ENCODE data around the gene PGBD5. TPM values are rescaled to one million over a fixed set of nuclear protein-coding genes. Genes with fewer than 3 reads are reported as not detected.

PGBD5 gene
- total and polyA plus RNA-seq, 2 experiments from 2014 or later: 0.40 to 1.2 TPM

DNA sequence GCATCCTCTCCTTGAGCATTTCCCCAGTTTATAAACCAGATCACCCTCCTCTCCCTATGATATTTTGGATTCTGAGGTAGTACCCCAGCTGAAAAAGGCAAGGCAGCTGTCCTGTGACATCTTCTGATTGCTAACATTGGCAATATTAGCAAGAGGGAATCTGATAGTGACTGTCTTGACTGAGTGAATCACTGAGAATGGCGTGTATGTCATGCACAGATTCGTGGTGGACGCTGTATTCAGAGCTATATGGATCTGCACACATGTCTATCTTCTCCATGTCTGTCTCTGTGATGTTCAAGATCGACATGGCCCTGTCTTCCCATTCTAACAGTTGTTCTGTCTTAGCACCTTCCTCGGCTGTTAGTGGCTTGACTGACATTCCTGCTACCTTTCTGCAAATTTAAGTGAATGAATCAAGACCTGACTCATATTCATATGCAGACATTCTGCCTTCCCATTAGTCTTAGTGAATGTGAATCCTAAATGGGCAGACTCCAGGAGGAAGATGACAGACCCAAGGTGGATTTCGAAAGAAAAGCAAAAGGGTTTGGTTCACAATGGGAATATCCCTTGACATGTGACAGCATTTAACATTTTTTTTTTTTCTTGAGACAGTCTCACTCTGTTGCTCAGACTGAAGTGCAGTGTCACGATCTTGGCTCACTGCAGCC, 97.7 kb downstream of the PGBD5 start:
- H3K4me1 ChIP-seq (ENCODE audit: low read depth): no peaks in the 10 kb centered on the region
- TF ChIP-seq, protein P1, sequence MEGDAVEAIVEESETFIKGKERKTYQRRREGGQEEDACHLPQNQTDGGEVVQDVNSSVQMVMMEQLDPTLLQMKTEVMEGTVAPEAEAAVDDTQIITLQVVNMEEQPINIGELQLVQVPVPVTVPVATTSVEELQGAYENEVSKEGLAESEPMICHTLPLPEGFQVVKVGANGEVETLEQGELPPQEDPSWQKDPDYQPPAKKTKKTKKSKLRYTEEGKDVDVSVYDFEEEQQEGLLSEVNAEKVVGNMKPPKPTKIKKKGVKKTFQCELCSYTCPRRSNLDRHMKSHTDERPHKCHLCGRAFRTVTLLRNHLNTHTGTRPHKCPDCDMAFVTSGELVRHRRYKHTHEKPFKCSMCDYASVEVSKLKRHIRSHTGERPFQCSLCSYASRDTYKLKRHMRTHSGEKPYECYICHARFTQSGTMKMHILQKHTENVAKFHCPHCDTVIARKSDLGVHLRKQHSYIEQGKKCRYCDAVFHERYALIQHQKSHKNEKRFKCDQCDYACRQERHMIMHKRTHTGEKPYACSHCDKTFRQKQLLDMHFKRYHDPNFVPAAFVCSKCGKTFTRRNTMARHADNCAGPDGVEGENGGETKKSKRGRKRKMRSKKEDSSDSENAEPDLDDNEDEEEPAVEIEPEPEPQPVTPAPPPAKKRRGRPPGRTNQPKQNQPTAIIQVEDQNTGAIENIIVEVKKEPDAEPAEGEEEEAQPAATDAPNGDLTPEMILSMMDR (IDR thresholded peaks at IDR 0.05; ENCODE audit: low read depth, low read length): no peak
- H3K4me3 ChIP-seq: no peak overlapping the region
- H3K36me3 ChIP-seq: no peaks in the 10 kb centered on the region
- H3K27me3 ChIP-seq: no peaks in the 10 kb centered on the region
- no peak for DNase-seq (ENCODE audit: low read depth in 1 of 2, low spot score in 1 of 2)
- H3K27ac ChIP-seq: no peak overlapping the region
- H3K9me3 ChIP-seq (ENCODE audit: low read depth): no peaks in the 10 kb centered on the region

DNA sequence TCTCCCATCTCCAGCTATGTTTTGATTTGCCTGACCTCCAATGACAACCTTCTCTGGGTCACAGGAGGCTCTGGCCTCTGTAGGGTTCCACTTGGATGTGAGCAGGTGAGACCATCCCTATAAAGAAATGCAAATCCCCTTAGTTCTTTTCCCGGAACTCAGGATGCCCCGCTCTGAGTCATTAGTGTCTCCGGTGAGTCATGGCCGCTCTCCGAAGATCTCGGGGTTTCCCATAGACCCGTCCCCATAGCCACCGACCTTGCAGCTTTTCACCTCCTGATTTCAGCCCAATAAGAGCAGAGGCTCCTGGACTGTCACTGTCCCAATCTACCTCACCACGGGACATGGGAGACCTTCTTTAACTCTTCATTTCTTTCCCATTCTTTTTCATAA, 98.2 kb downstream of the PGBD5 start:
- Histone ChIP-seq H3K4me1 (ENCODE audit: low read depth) (no peaks in the 10 kb centered on the region), H3K36me3 (no peaks in the 10 kb centered on the region), H3K27ac (no peak overlapping the region), H3K4me3 (no peak overlapping the region), H3K27me3 (no peaks in the 10 kb centered on the region), H3K9me3 (ENCODE audit: low read depth) (no peaks in the 10 kb centered on the region)
- TF ChIP-seq, protein P1 (IDR thresholded peaks at IDR 0.05; ENCODE audit: low read depth, low read length): no peak
- DNase-seq (ENCODE audit: low read depth in 1 of 2, low spot score in 1 of 2): no peak

DNA sequence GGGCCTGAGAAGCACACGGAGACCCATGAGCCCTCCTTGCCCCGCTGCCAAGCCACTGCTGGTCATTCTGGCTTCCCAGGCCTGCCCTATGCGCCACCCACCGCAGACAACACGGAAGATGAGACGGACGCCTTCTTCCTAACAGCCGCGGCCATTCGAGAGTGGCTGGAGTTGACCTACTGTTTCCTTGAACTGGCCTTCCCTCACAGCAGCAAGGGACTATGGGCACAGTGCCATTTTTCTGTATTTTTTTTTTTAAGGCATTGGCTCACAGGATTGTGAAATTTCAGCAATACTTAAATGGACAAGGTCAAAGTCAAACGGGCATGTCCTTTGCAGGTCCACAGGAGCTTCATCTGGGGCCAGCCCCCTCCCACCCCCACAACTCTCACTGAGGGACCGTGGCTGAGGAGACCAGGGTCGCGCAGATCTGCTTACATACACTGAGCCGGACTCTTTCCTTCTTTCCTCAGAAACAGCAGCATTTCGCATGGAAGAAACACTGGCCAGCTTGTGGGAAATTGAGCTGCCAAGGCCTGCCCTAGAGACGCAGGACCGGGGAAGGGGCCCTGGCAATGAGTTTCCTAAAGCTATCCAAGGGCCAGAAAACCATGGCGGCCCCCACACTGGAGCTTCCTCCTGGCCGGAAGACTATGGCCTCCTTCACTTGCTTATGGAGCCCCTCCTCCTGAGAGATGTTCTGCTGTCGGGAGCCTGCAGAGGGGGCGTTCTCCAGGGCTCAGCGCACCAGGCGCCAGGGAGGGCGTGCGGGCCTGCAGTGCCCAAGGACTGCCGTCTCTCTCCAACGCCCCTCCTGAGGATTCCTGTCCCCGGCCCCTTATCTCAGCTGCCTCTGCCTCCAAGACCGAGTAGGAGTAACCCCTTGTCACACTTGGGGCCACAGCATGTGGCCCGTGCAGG, 98.9 kb downstream of the PGBD5 start:
- Histone ChIP-seq H3K4me3 (no peak overlapping the region), H3K9me3 (ENCODE audit: low read depth) (no peaks in the 10 kb centered on the region), H3K4me1 (ENCODE audit: low read depth) (no peaks in the 10 kb centered on the region), H3K27ac (no peak overlapping the region), H3K27me3 (no peaks in the 10 kb centered on the region), H3K36me3 (no peaks in the 10 kb centered on the region)
- peak in 1 of 2 donors; percentile 45 for DNase-seq (ENCODE audit: low read depth in 1 of 2, low spot score in 1 of 2)
- TF ChIP-seq, protein P1 (IDR thresholded peaks at IDR 0.05; ENCODE audit: low read depth, low read length): no peak

DNA sequence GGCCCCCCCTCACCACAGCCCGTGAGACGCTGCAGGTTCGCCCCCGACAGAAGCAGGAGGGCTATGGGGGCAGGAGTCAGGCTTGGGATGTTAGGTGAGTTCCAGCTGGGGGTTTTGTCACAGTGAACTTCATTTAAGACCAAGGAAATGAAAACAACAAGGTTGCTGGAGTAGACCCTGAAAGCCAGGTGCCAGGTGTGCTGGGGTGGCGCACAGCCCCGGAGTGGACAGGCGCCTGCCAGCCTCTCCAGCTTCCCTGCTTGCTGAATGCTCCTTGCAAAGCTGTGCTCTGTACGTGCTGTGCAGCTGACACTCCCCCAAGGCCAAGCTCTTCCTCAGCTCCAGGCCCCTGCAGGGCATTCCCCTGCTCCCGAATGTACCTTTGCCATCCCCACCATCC, 102.4 kb downstream of the PGBD5 start:
- TF ChIP-seq, protein P1 (IDR thresholded peaks at IDR 0.05; ENCODE audit: low read depth, low read length): no peak
- no peak overlapping the region for H3K27ac ChIP-seq
- H3K36me3 ChIP-seq: no peaks in the 10 kb centered on the region
- H3K4me3 ChIP-seq: no peak overlapping the region
- no peak for DNase-seq (ENCODE audit: low read depth in 1 of 2, low spot score in 1 of 2)
- H3K27me3 ChIP-seq: no peaks in the 10 kb centered on the region
- no peaks in the 10 kb centered on the region for H3K4me1 ChIP-seq (ENCODE audit: low read depth)
- no peaks in the 10 kb centered on the region for H3K9me3 ChIP-seq (ENCODE audit: low read depth)

DNA sequence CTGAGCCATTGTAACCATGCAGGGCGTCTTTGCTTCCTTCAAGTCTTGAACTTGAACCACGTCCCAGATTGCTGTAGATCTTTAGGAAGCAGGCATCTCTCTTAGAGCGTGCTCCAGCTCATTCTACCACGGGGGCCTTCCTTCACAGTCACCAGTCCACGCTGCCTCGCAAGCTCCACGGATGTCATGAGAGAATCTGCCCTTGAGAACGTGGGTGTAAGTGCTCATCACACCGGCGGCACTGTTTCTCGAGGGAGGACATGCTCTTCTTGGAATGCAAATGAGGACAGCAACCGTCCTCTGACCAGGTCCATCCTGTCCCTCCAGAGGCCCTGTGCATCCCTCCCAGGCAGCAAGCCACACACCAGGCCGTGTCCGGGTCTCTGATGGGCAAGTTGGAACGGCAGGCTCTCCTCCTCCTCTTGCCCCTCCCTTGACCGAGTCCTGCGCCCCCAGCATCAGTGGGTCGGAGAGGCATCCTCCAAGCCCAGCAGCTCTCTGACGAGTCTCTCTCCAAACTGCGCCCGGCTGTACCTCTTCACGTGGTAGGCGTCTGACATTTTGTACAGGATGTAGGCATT, 103.1 kb downstream of the PGBD5 start:
- Histone ChIP-seq H3K27ac (no peak overlapping the region), H3K9me3 (ENCODE audit: low read depth) (no peaks in the 10 kb centered on the region), H3K4me1 (ENCODE audit: low read depth) (peaks cover 3% of the 10 kb centered on the region), H3K36me3 (no peaks in the 10 kb centered on the region), H3K27me3 (no peaks in the 10 kb centered on the region), H3K4me3 (no peak overlapping the region)
- no peak for DNase-seq (ENCODE audit: low read depth in 1 of 2, low spot score in 1 of 2)
- TF ChIP-seq, protein P1 (IDR thresholded peaks at IDR 0.05; ENCODE audit: low read depth, low read length): no peak
